Thoracic aorta (tissue), 2 donors: Measurements from ENCODE around the gene LNP1. TPM values are rescaled to one million over a fixed set of nuclear protein-coding genes. Genes with fewer than 3 reads are reported as not detected.

Source experiments
- ATAC-seq: fragments of 150-250 bp; one replicate; pipeline ENCODE4 v1.8.0; 2017; ENCODE audit warnings: low read depth; ENCODE audit not compliant: insufficient number of reproducible peaks, low FRiP score
- DNase-seq: peaks from one replicate; pipeline ENCODE4 v3.0.0-alpha.2; 2020; ENCODE audit warnings: low spot score
- H3K27ac ChIP-seq, 2 donors: fragments of 200-600 bp; sonication (generic); 1 replicate in 1 of 2; 2 replicates in 1 of 2; pipeline ENCODE4 v1.5.1; 2016; ENCODE audit warnings: mild to moderate bottlenecking in 2 of 2, moderate library complexity in 2 of 2
- H3K27me3 ChIP-seq: fragments of 200-600 bp; sonication (generic); replicated peaks from 2 replicates; pipeline ENCODE4 v1.6.0; 2016; ENCODE audit warnings: mild to moderate bottlenecking; ENCODE audit not compliant: insufficient read depth
- H3K36me3 ChIP-seq: fragments of 200-600 bp; sonication (generic); one replicate; pipeline ENCODE4 v1.5.1; 2016
- H3K4me1 ChIP-seq, 2 donors: fragments of 200-600 bp; sonication (generic); 1 replicate in 1 of 2; 2 replicates in 1 of 2; pipeline versions ENCODE4 v1.5.1 to v1.6.0; 2016; ENCODE audit warnings: low read depth in 2 of 2, mild to moderate bottlenecking in 1 of 2; ENCODE audit not compliant: control insufficient read depth in 1 of 2
- H3K4me3 ChIP-seq: fragments of 200-600 bp; sonication (generic); 2 replicates; pipeline ENCODE4 v1.5.1; 2016; ENCODE audit warnings: mild to moderate bottlenecking
- H3K9me3 ChIP-seq: fragments of 200-600 bp; sonication (generic); 2 replicates; pipeline ENCODE4 v1.5.1; 2016
- CTCF ChIP-seq: fragments of 200-600 bp; sonication (generic); IDR thresholded peaks from one replicate; pipeline ENCODE4 v1.5.1; 2019; ENCODE audit warnings: antibody characterized with exemption
- total RNA-seq, 2 donors: library from RNA; depleted of rRNA; stranded (reverse); fragments of >200 nt; gene quantifications; one replicate each; pipeline versions ENCODE4 v1.1.0 to v1.2.3, GENCODE V29; 2016

LNP1 gene
- total RNA-seq, 2 donors from 2014 or later = 3.0 to 11.4 TPM

DNA sequence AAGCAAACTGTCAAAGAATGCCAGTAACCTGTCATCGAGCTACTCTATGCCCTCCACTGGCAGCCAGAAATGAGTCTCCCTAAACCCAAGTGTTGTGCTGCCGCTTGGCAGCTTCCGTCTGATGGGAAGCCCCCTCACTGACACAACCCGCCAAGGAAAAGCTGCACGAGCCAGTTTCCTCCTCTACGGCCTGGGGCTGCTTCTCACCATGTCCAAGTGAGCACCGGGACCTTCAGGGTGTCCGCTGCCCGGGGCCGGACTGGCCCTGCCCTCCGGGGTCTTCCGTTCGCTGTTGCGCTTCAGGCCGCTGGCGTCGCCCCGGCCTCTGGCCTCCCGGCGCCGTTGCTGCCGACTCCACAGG lies 940 bp upstream of the LNP1 start:
- no peak for DNase-seq
- Histone ChIP-seq H3K27me3 (no peaks in the 10 kb centered on the region), H3K27ac (peak overlapping the region; percentile 93 to 95), H3K36me3 (no peaks in the 10 kb centered on the region), H3K9me3 (no peaks in the 10 kb centered on the region), H3K4me1 (peaks cover 25 to 45% of the 10 kb centered on the region in 2 donors), H3K4me3 (peak overlapping the region; percentile 98)
- TF ChIP-seq CTCF = no peak
- no peak for ATAC-seq

- peaks cover 25 to 38% of the 10 kb centered on the region in 2 donors for H3K4me1 ChIP-seq
Observed at GRCh38 chr3:100401674-100402041, 319 bp downstream of the LNP1 start.

GRCh38 chr3:100402256-100402655 lies 917 bp downstream of the LNP1 start:
- Histone ChIP-seq H3K27me3 (no peaks in the 10 kb centered on the region), H3K4me1 (peaks cover 25 to 32% of the 10 kb centered on the region in 2 donors), H3K4me3 (peak overlapping the region; percentile 98), H3K27ac (peak overlapping the region in 1 of 2 donors; percentile 93), H3K9me3 (no peaks in the 10 kb centered on the region), H3K36me3 (no peaks in the 10 kb centered on the region)
- ATAC-seq (no peak), DNase-seq (no peak)
- TF ChIP-seq CTCF = no peak

More at GRCh38 chr3:100401674-100402041, 319 bp downstream of the LNP1 start:
- H3K36me3 ChIP-seq = no peaks in the 10 kb centered on the region
- TF ChIP-seq CTCF = no peak
- no peaks in the 10 kb centered on the region for H3K27me3 ChIP-seq
- peak overlapping the region; percentile 98 for H3K4me3 ChIP-seq
- DNase-seq (peak; percentile 2), ATAC-seq (no peak)
- H3K27ac ChIP-seq = peak overlapping the region; percentile 93 to 95
- no peaks in the 10 kb centered on the region for H3K9me3 ChIP-seq

GRCh38 chr3:100402891-100403290 lies 1.6 kb downstream of the LNP1 start:
- H3K27ac ChIP-seq = no peak overlapping the region
- H3K4me3 ChIP-seq = peak overlapping the region; percentile 98
- H3K27me3 ChIP-seq = no peaks in the 10 kb centered on the region
- peaks cover 25 to 29% of the 10 kb centered on the region in 2 donors for H3K4me1 ChIP-seq
- ATAC-seq (no peak), DNase-seq (no peak)
- H3K36me3 ChIP-seq = no peaks in the 10 kb centered on the region
- H3K9me3 ChIP-seq = peaks cover 4% of the 10 kb centered on the region
- TF ChIP-seq CTCF = no peak

DNA sequence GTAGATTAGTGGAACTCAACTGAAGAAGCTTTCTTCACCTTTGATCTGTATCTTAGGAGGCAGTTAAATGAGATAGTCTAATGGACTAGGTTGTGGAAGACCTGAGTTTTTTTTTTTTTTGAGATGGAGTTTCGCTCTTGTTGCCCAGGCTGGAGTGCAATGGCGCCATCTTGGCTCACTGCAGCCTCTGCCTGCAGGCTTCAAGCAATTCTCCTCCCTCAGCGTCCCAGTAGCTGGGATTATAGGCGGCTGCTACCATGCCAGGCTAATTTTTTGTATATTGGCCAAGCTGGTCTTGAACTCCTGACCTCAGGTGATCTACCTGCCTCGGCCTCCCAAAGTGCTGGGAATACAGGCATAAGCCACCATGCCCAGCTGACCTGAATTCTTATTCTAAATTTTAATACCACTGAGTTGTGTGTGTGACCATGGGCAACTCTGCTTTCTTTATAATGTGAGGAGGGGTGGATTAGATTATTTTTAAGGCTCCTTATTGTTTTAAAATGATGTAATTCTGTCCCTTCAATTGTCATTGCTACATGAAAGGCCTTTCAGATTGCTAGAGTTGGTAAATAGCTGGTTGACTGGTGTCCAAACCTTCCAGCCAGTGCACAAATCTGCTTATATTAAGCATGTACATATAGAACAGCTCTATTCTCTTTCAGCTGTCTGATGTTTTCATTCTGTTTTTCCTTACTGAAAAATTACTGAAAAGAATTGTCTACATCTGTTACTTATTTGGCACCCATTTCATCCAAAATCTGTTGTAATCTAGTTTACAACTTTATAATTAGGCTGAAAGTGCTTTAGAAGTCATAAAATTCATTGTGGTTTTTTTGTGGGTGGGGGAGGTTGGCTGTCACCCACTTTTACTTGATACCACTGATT lies 2.3 kb downstream of the LNP1 start:
- peaks cover 22 to 27% of the 10 kb centered on the region in 2 donors for H3K4me1 ChIP-seq
- DNase-seq = no peak
- peaks cover 4% of the 10 kb centered on the region for H3K9me3 ChIP-seq
- TF ChIP-seq CTCF = no peak
- H3K36me3 ChIP-seq = no peaks in the 10 kb centered on the region
- peak overlapping the region; percentile 98 for H3K4me3 ChIP-seq
- H3K27me3 ChIP-seq = no peaks in the 10 kb centered on the region
- H3K27ac ChIP-seq = no peak overlapping the region
- ATAC-seq = no peak
